GM23248 (cell line): Measurements from ENCODE around the gene DNAAF5. TPM values are rescaled to one million over a fixed set of nuclear protein-coding genes. Genes with fewer than 3 reads are reported as not detected.

ENCODE experiments used
- DNase-seq: peaks from one replicate; pipeline ENCODE4 v3.0.0-alpha.2; 2015
- H2AFZ ChIP-seq: fragments of 200-600 bp; sonication (generic); 2 replicates; pipeline ENCODE4 v1.6.1; 2016; ENCODE audit warnings: antibody characterized with exemption
- H3F3A ChIP-seq: fragments of 200-600 bp; sonication (generic); 2 replicates; pipeline ENCODE4 v1.6.1; 2016; ENCODE audit warnings: mild to moderate bottlenecking, antibody characterized with exemption, mixed run types; ENCODE audit not compliant: insufficient read depth
- H3K27ac ChIP-seq: fragments of 200-600 bp; sonication (generic); 2 replicates; pipeline ENCODE4 v1.5.1; 2016; ENCODE audit warnings: mild to moderate bottlenecking
- H3K27me3 ChIP-seq: fragments of 200-600 bp; sonication (generic); replicated peaks from 2 replicates; pipeline ENCODE4 v1.6.1; 2016; ENCODE audit warnings: mild to moderate bottlenecking; ENCODE audit not compliant: insufficient read depth
- H3K36me3 ChIP-seq: fragments of 200-600 bp; sonication (generic); 2 replicates; pipeline ENCODE4 v1.6.1; 2016; ENCODE audit warnings: low read depth, mild to moderate bottlenecking
- H3K4me1 ChIP-seq: fragments of 200-600 bp; sonication (generic); 2 replicates; pipeline ENCODE4 v1.6.1; 2016; ENCODE audit warnings: mild to moderate bottlenecking; ENCODE audit not compliant: insufficient read depth
- H3K4me2 ChIP-seq: fragments of 200-600 bp; sonication (generic); one replicate; pipeline ENCODE4 v1.6.1; 2016; ENCODE audit warnings: mild to moderate bottlenecking; ENCODE audit not compliant: unreplicated experiment
- H3K4me3 ChIP-seq: fragments of 200-600 bp; sonication (generic); 2 replicates; pipeline ENCODE4 v1.5.1; 2016; ENCODE audit warnings: mild to moderate bottlenecking
- H3K79me2 ChIP-seq: fragments of 200-600 bp; sonication (generic); 2 replicates; pipeline ENCODE4 v1.6.1; 2016; ENCODE audit warnings: mild to moderate bottlenecking; ENCODE audit not compliant: insufficient read depth
- H3K9ac ChIP-seq: fragments of 200-600 bp; sonication (generic); 2 replicates; pipeline ENCODE4 v1.6.1; 2016; ENCODE audit warnings: mild to moderate bottlenecking
- H3K9me2 ChIP-seq: fragments of 200-600 bp; sonication (generic); 2 replicates; pipeline ENCODE4 v1.6.1; 2016; ENCODE audit warnings: mixed run types, mild to moderate bottlenecking, moderate library complexity; ENCODE audit not compliant: insufficient read depth
- H3K9me3 ChIP-seq: fragments of 200-600 bp; sonication (generic); one replicate; pipeline ENCODE4 v1.6.1; 2017; ENCODE audit warnings: low read depth
- H4K20me1 ChIP-seq: fragments of 200-600 bp; sonication (generic); 2 replicates; pipeline ENCODE4 v1.6.0; 2016; ENCODE audit not compliant: insufficient read depth
- EZH2 ChIP-seq: fragments of 200-600 bp; sonication (generic); IDR thresholded peaks from 2 replicates; pipeline ENCODE4 v1.6.1; 2018; ENCODE audit warnings: antibody characterized with exemption, mild to moderate bottlenecking; ENCODE audit not compliant: insufficient read depth, poor library complexity, severe bottlenecking
- EZH2phosphoT487 ChIP-seq: fragments of 200-600 bp; sonication (generic); IDR thresholded peaks from 2 replicates; pipeline ENCODE4 v1.6.1; 2018; ENCODE audit warnings: antibody characterized with exemption, moderate library complexity, mild to moderate bottlenecking, low read depth; ENCODE audit not compliant: insufficient read depth
- WGBS, 2 experiments: methylation state at CpG; one replicate each; pipeline ENCODE4 v1.1.6; 2015 to 2017; ENCODE audit warnings: low lambda C conversion rate in 2 of 2, low coverage in 1 of 2; ENCODE audit errors: missing lambda C conversion rate in 2 of 2; 5-methylcytosine and 5-hydroxymethylcytosine counted together
- in situ Hi-C: fragments of 300-500 bp; cut with MboI; formaldehyde crosslinking; loops from 2 replicates; pipeline ENCODE4 v1.15.0; 2020
- polyA plus RNA-seq: library from polyadenylated mRNA; unstranded; fragments of >200 nt; fragmentation: Nextera tagmentation; extraction: Ambion mirVana; gene quantifications from 2 replicates; pipeline ENCODE4 v1.2.1, GENCODE V29; 2016
- total RNA-seq: library from RNA; depleted of rRNA; stranded (reverse); fragments of >200 nt; shearing (Covaris generic); gene quantifications from 2 replicates; pipeline ENCODE4 v1.2.3, GENCODE V29; 2014

Gene DNAAF5
- total and polyA plus RNA-seq, 2 experiments from 2014 or later = 5.7 to 35.7 TPM

DNA sequence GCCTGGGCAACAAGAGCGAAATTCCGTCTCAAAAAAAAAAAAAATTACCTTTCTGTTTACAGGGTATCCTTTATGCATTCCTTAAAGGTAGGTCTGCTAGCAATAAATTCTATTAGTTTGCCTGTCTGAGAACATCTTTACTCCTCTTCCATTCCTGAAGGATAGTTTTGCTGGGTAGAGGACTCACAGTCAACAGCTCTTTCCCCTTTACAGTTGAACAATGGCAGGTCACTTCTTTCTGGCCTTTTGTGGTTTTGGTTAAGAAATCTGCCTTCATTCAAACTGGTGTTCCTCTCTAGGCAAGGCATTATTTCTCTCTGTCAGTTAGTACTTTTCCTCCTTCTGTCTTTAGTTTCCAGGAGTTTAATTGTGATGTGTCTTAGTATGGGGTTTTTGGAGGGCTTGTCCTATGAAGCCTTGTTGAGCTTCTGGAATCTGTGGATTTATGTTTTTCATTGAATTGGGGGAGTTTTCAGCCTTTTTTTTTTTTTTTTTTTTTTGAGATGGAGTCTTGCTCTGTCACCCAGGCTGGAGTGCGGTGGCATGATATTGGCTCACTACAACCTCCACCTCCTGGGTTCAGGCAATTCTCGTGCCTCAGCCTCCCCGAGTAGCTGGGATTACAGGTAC is 4.8 kb upstream of the DNAAF5 start:
- in situ Hi-C loops = no loop called here
- 0 out of 2 replicates have a peak, but pooled peaks cover 4% of the 10 kb centered on the region for H3F3A ChIP-seq
- H2AFZ ChIP-seq = no peak overlapping the region
- 0 out of 2 replicates have a peak, but pooled peaks cover 4% of the 10 kb centered on the region for H3K4me1 ChIP-seq
- no peaks in the 10 kb centered on the region for H3K36me3 ChIP-seq
- no peaks in the 10 kb centered on the region for H3K27me3 ChIP-seq
- no peaks in the 10 kb centered on the region for H3K9me2 ChIP-seq
- TF ChIP-seq EZH2phosphoT487 (no peak), EZH2 (no peak)
- H3K4me2 ChIP-seq = no peak overlapping the region
- DNase-seq = no peak
- no peak overlapping the region for H3K27ac ChIP-seq
- H3K9me3 ChIP-seq = no peaks in the 10 kb centered on the region
- 97 to 100% methylated on average over 4 to 5 of the region's 5 CpGs for WGBS, 2 experiments
- H3K4me3 ChIP-seq = no peak overlapping the region
- H3K79me2 ChIP-seq = no peaks in the 10 kb centered on the region
- H3K9ac ChIP-seq = no peak overlapping the region
- no peaks in the 10 kb centered on the region for H4K20me1 ChIP-seq

DNA sequence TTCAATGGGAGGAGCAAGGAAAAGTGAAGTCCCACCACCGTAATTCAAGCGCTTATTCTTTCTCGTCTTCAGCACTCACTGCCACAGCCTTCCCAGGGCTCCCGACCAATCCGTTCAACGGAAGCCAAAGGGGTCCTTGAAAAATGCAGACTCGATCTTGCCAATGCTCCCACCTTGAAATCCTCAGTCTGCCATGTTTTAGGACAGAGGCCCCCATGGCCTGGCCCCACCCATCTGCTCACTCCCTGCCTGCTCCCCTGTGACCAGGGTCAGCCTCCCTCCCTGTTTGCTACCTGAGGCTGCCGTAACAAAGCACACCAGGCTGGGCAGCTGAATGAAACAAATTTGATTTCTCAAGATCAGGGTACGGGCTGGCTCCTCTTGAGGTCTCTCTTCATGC is 3.0 kb upstream of the DNAAF5 start:
- 0 out of 2 replicates have a peak, but pooled peaks cover 4% of the 10 kb centered on the region for H3F3A ChIP-seq
- H3K4me2 ChIP-seq = no peak overlapping the region
- 90 to 92% methylated on average over 9 of the region's 9 CpGs for WGBS, 2 experiments
- 0 out of 2 replicates have a peak, but pooled peaks cover 4% of the 10 kb centered on the region for H3K4me1 ChIP-seq
- no peak overlapping the region for H3K27ac ChIP-seq
- H3K9me3 ChIP-seq = no peaks in the 10 kb centered on the region
- no peak for DNase-seq
- H2AFZ ChIP-seq = no peak overlapping the region
- no peak overlapping the region for H3K4me3 ChIP-seq
- H3K79me2 ChIP-seq = peaks cover 9% of the 10 kb centered on the region; the same call in 1 of the 2 replicates
- H4K20me1 ChIP-seq = no peaks in the 10 kb centered on the region
- H3K9ac ChIP-seq = no peak overlapping the region
- H3K36me3 ChIP-seq = no peaks in the 10 kb centered on the region
- TF ChIP-seq EZH2phosphoT487 (no peak), EZH2 (no peak)
- no peaks in the 10 kb centered on the region for H3K27me3 ChIP-seq
- in situ Hi-C loops = no loop called here
- no peaks in the 10 kb centered on the region for H3K9me2 ChIP-seq

DNA sequence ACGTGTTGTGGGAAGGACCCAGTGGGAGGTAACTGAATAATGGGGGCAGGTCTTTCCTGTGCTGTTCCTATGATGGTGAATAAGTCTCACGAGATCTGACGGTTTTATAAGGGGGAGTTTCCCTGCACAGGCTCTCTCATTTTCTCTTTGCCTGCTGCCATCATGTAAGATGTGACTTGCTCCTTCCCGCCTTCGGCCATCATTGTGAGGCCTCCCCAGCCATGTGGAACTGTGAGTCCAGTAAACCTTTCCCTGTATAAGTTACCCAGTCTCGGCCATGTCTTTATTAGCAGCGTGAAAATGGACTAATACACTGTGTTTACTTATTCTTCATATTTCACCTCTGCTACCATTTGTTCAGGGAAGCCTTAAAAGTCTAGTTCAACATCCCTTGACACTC is 2.2 kb upstream of the DNAAF5 start:
- DNase-seq = no peak
- H3K79me2 ChIP-seq = peaks cover 11% of the 10 kb centered on the region; the same call in 1 of the 2 replicates
- H3K4me3 ChIP-seq = no peak overlapping the region
- H2AFZ ChIP-seq = no peak overlapping the region
- H3K27ac ChIP-seq = no peak overlapping the region
- H3K9me3 ChIP-seq = no peaks in the 10 kb centered on the region
- no peaks in the 10 kb centered on the region for H3K36me3 ChIP-seq
- 0 out of 2 replicates have a peak, but pooled peaks cover 4% of the 10 kb centered on the region for H3K4me1 ChIP-seq
- TF ChIP-seq EZH2 (no peak), EZH2phosphoT487 (no peak)
- H3K4me2 ChIP-seq = no peak overlapping the region
- H3F3A ChIP-seq = 0 out of 2 replicates have a peak, but pooled peaks cover 4% of the 10 kb centered on the region
- H3K27me3 ChIP-seq = no peaks in the 10 kb centered on the region
- no peak overlapping the region for H3K9ac ChIP-seq
- in situ Hi-C loops = no loop called here
- no peaks in the 10 kb centered on the region for H3K9me2 ChIP-seq
- no peaks in the 10 kb centered on the region for H4K20me1 ChIP-seq
- 92% methylated on average over 7 of the region's 7 CpGs for WGBS, 2 experiments

DNA sequence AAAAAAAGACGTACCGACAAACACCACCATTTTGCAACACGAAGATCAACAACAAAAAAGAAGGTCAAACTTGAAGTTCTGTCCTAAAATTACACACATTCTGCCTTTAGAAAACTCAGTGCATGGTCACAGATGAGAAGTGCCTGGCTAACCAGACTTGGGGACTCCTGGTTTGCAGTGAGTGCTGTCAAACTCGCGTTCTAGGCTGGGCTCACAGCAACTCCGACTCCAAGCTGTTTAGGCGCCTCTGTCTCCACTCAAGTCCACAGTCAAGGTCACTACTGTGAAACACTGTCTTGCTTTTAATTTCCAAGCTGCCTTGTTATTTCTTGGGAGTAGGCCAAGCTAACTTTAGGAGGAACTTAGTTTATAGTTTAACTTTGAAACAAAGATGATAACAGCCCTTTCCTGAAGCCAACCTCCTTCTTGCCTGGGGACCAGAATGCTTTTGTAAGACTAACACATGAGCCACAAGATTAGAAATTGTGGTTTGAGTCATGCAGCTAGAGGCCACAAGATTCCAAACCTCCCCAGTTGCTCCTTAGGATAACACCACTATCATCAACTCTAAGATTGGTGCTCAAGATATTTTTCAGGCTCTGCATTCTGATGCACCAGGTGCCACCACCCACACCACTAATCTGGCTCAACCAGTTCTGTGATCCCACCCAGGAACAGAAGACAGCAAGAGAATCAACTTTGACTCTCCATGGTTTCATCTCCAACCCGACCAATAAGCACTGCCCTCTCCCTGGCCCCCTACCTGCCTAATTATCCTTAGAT is 1.1 kb upstream of the DNAAF5 start:
- Histone ChIP-seq H3K36me3 (no peaks in the 10 kb centered on the region), H3K27me3 (no peaks in the 10 kb centered on the region), H3K4me1 (0 out of 2 replicates have a peak, but pooled peaks cover 4% of the 10 kb centered on the region), H3F3A (0 out of 2 replicates have a peak, but pooled peaks cover 4% of the 10 kb centered on the region), H3K9me2 (no peaks in the 10 kb centered on the region), H2AFZ (peak overlapping the region; percentile 80), H3K9ac (no peak overlapping the region), H3K9me3 (no peaks in the 10 kb centered on the region), H3K4me3 (peak overlapping the region; percentile 70), H4K20me1 (no peaks in the 10 kb centered on the region), H3K27ac (no peak overlapping the region), H3K4me2 (peak overlapping the region; percentile 81), H3K79me2 (peaks cover 11% of the 10 kb centered on the region; the same call in 1 of the 2 replicates)
- peak; percentile 55 for DNase-seq
- in situ Hi-C loops = no loop called here
- TF ChIP-seq EZH2phosphoT487 (no peak), EZH2 (no peak)
- WGBS, 2 experiments = 97 to 98% methylated on average over 8 of the region's 8 CpGs
